PC-3 (cell line): ENCODE measurements around the gene RNU1-3.
"Not testable (repeated sequence)": the region's sequence is repeated elsewhere in the genome, so short reads cannot be mapped to it uniquely, and the experiment has no call there.

Source experiments
- EZH2 ChIP-seq: fragments of 300-600 bp; sonication (generic); IDR thresholded peaks from one replicate; pipeline ENCODE4 v1.6.1; 2017; ENCODE audit warnings: antibody characterized with exemption, mild to moderate bottlenecking, low read length; ENCODE audit not compliant: unreplicated experiment
- EZH2phosphoT487 ChIP-seq: fragments of 300-600 bp; sonication (generic); IDR thresholded peaks from 2 replicates; pipeline ENCODE4 v1.6.1; 2018; ENCODE audit warnings: mild to moderate bottlenecking, antibody characterized with exemption, low read length, borderline replicate concordance
- TF ChIP-seq, protein P1 (sequence below): fragments of 300-600 bp; sonication (generic); conservative IDR thresholded peaks from 2 replicates; pipeline ENCODE4 v1.5.1; 2017; ENCODE audit warnings: antibody characterized with exemption, low read depth, mild to moderate bottlenecking, low read length

DNA sequence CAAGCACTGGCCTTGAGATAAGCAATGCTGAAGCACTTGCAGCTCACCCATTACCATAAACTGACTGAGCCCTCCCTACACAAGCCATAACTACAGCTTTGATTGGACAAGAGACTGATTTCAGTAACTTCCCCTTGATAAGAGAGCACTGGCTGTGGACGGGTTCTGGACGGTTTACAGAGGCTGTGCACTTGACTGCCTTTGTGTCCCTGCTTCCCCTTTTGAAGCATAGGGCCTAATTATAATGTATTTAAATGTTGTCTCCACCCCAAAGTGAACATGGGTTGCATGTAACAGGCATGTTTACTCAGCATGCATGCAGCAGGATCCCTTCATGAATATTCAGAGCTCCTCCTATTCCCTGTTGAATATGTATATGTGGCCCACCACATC lies 8.4 kb upstream of the RNU1-3 start:
- TF ChIP-seq EZH2, EZH2phosphoT487: not testable (repeated sequence)
- TF ChIP-seq, protein P1, sequence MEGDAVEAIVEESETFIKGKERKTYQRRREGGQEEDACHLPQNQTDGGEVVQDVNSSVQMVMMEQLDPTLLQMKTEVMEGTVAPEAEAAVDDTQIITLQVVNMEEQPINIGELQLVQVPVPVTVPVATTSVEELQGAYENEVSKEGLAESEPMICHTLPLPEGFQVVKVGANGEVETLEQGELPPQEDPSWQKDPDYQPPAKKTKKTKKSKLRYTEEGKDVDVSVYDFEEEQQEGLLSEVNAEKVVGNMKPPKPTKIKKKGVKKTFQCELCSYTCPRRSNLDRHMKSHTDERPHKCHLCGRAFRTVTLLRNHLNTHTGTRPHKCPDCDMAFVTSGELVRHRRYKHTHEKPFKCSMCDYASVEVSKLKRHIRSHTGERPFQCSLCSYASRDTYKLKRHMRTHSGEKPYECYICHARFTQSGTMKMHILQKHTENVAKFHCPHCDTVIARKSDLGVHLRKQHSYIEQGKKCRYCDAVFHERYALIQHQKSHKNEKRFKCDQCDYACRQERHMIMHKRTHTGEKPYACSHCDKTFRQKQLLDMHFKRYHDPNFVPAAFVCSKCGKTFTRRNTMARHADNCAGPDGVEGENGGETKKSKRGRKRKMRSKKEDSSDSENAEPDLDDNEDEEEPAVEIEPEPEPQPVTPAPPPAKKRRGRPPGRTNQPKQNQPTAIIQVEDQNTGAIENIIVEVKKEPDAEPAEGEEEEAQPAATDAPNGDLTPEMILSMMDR = not testable (repeated sequence)
